Neural progenitor cell (in vitro differentiated cells): ENCODE measurements around the gene HLA-DQB1. TPM values are rescaled to one million over a fixed set of nuclear protein-coding genes. Genes with fewer than 3 reads are reported as not detected.

Experiments
- DNase-seq: peaks from one replicate; pipeline ENCODE4 v3.0.0-alpha.2; 2016; ENCODE audit warnings: low spot score
- H2AFZ ChIP-seq: fragments of 200-600 bp; sonication (generic); replicated peaks from 2 replicates; pipeline ENCODE4 v1.6.1; 2016; ENCODE audit warnings: antibody characterized with exemption
- H3F3A ChIP-seq: fragments of 200-600 bp; sonication (generic); 2 replicates; pipeline ENCODE4 v1.6.1; 2016; ENCODE audit warnings: antibody characterized with exemption, low read depth
- H3K27ac ChIP-seq: fragments of 200-600 bp; sonication (generic); 2 replicates; pipeline ENCODE4 v1.5.1; 2016; ENCODE audit warnings: mild to moderate bottlenecking
- H3K27me3 ChIP-seq: fragments of 200-600 bp; sonication (generic); 2 replicates; pipeline ENCODE4 v1.6.1; 2016; ENCODE audit warnings: mild to moderate bottlenecking, moderate library complexity
- H3K36me3 ChIP-seq: fragments of 200-600 bp; sonication (generic); 2 replicates; pipeline ENCODE4 v1.5.1; 2016
- H3K4me1 ChIP-seq: fragments of 200-600 bp; sonication (generic); 2 replicates; pipeline ENCODE4 v1.6.1; 2016; ENCODE audit warnings: mixed run types
- H3K4me2 ChIP-seq: fragments of 200-600 bp; sonication (generic); 2 replicates; pipeline ENCODE4 v1.6.1; 2016
- H3K4me3 ChIP-seq: fragments of 200-600 bp; sonication (generic); 2 replicates; pipeline ENCODE4 v1.5.1; 2016
- H3K79me2 ChIP-seq: fragments of 200-600 bp; sonication (generic); 2 replicates; pipeline ENCODE4 v1.6.1; 2016; ENCODE audit warnings: low read depth
- H3K9ac ChIP-seq: fragments of 200-600 bp; sonication (generic); 2 replicates; pipeline ENCODE4 v1.6.1; 2016
- H3K9me3 ChIP-seq: fragments of 200-600 bp; sonication (generic); 2 replicates; pipeline ENCODE4 v1.5.1; 2016; ENCODE audit warnings: low read depth
- H4K20me1 ChIP-seq: fragments of 200-600 bp; sonication (generic); 2 replicates; pipeline ENCODE4 v1.6.1; 2016; ENCODE audit warnings: low read depth
- H3K27ac Mint-ChIP-seq: 3 replicates; pipeline ENCODE4 v1.8.0; 2021; ENCODE audit warnings: mixed read lengths
- H3K27me3 Mint-ChIP-seq: 2 replicates; pipeline ENCODE4 v1.8.0; 2022; ENCODE audit warnings: low read depth, mild to moderate bottlenecking, inconsistent platforms, moderate library complexity, mixed read lengths; ENCODE audit not compliant: insufficient read depth
- H3K36me3 Mint-ChIP-seq: 3 replicates; pipeline ENCODE4 v1.8.0; 2021; ENCODE audit warnings: mixed read lengths
- H3K4me1 Mint-ChIP-seq: 3 replicates; pipeline ENCODE4 v1.8.0; 2021; ENCODE audit warnings: mixed read lengths
- H3K4me3 Mint-ChIP-seq: 3 replicates; pipeline ENCODE4 v1.8.0; 2021; ENCODE audit warnings: mild to moderate bottlenecking, moderate library complexity, mixed read lengths
- H3K9me3 Mint-ChIP-seq: 3 replicates; pipeline ENCODE4 v1.8.0; 2020; ENCODE audit warnings: mixed read lengths
- CTCF ChIP-seq: fragments of 200-600 bp; sonication (generic); IDR thresholded peaks from 2 replicates; pipeline ENCODE4 v1.5.1; 2017; ENCODE audit warnings: antibody characterized with exemption, mild to moderate bottlenecking
- EZH2 ChIP-seq: fragments of 200-600 bp; sonication (generic); IDR thresholded peaks from 2 replicates; pipeline ENCODE4 v1.6.1; 2017; ENCODE audit warnings: antibody characterized with exemption, mild to moderate bottlenecking, moderate library complexity
- EZH2phosphoT487 ChIP-seq: fragments of 200-600 bp; sonication (generic); IDR thresholded peaks from 2 replicates; pipeline ENCODE4 v1.6.1; 2017; ENCODE audit warnings: antibody characterized with exemption
- total RNA-seq: library from RNA; depleted of rRNA; stranded (reverse); fragments of >200 nt; gene quantifications from 2 replicates; pipeline ENCODE4 v1.2.3, GENCODE V29; 2015; ENCODE audit warnings: low replicate concordance

Gene HLA-DQB1
- total RNA-seq, 1 donor from 2014 or later = 4.7 TPM

- H3K79me2 ChIP-seq = no peaks in the 10 kb centered on the region
- no peaks in the 10 kb centered on the region for H3K36me3 ChIP-seq
- H3K9me3 ChIP-seq = no peaks in the 10 kb centered on the region
- H4K20me1 ChIP-seq = no peaks in the 10 kb centered on the region
- H2AFZ ChIP-seq = no peak overlapping the region
- Mint-ChIP-seq H3K27me3 (peaks cover 28% of the 10 kb centered on the region), H3K4me3 (peak overlapping the region; percentile 79), H3K4me1 (peaks cover 11% of the 10 kb centered on the region), H3K27ac (no peak overlapping the region), H3K36me3 (peaks cover 2% of the 10 kb centered on the region), H3K9me3 (no peaks in the 10 kb centered on the region)
- peak overlapping the region; percentile 72 for H3K4me2 ChIP-seq
- DNase-seq = no peak
- H3K27me3 ChIP-seq = peaks cover 10% of the 10 kb centered on the region
- no peak overlapping the region for H3K27ac ChIP-seq
- H3F3A ChIP-seq = no peaks in the 10 kb centered on the region
- H3K4me1 ChIP-seq = no peaks in the 10 kb centered on the region
- no peak for TF ChIP-seq EZH2
- no peak overlapping the region for H3K9ac ChIP-seq
- peak overlapping the region; percentile 65 for H3K4me3 ChIP-seq
These were observed 796 bp downstream of the HLA-DQB1 start for GRCh38 chr6:32665661-32666060.

- Histone ChIP-seq H4K20me1 (no peaks in the 10 kb centered on the region), H2AFZ (no peak overlapping the region), H3K4me3 (no peak overlapping the region), H3K27ac (no peak overlapping the region), H3K9ac (no peak overlapping the region), H3K4me2 (no peak overlapping the region), H3K79me2 (no peaks in the 10 kb centered on the region), H3K27me3 (peaks cover 10% of the 10 kb centered on the region), H3K9me3 (no peaks in the 10 kb centered on the region), H3K4me1 (no peaks in the 10 kb centered on the region), H3F3A (no peaks in the 10 kb centered on the region), H3K36me3 (no peaks in the 10 kb centered on the region)
- peaks cover 29% of the 10 kb centered on the region for H3K27me3 Mint-ChIP-seq
- DNase-seq = peak; percentile 10
- TF ChIP-seq CTCF (no peak), EZH2phosphoT487 (no peak), EZH2 (no peak)
- no peak overlapping the region for H3K27ac Mint-ChIP-seq
- no peaks in the 10 kb centered on the region for H3K9me3 Mint-ChIP-seq
- peak overlapping the region; percentile 66 for H3K4me3 Mint-ChIP-seq
- peaks cover 11% of the 10 kb centered on the region for H3K4me1 Mint-ChIP-seq
- H3K36me3 Mint-ChIP-seq = peaks cover 2% of the 10 kb centered on the region
These were observed 1.6 kb downstream of the HLA-DQB1 start for GRCh38 chr6:32664827-32665362.

- no peak for TF ChIP-seq CTCF
- TF ChIP-seq EZH2 = no peak
- no peak for TF ChIP-seq EZH2phosphoT487
- no peak for DNase-seq
- Histone ChIP-seq H3K79me2 (no peaks in the 10 kb centered on the region), H4K20me1 (no peaks in the 10 kb centered on the region), H2AFZ (no peak overlapping the region), H3K4me3 (no peak overlapping the region), H3K9ac (no peak overlapping the region), H3K27ac (no peak overlapping the region), H3K4me2 (no peak overlapping the region), H3K9me3 (no peaks in the 10 kb centered on the region), H3F3A (no peaks in the 10 kb centered on the region), H3K4me1 (no peaks in the 10 kb centered on the region), H3K36me3 (no peaks in the 10 kb centered on the region), H3K27me3 (peaks cover 10% of the 10 kb centered on the region)
- Mint-ChIP-seq H3K36me3 (peaks cover 2% of the 10 kb centered on the region), H3K27me3 (peaks cover 29% of the 10 kb centered on the region), H3K4me3 (no peak overlapping the region), H3K4me1 (peaks cover 11% of the 10 kb centered on the region), H3K27ac (no peak overlapping the region), H3K9me3 (no peaks in the 10 kb centered on the region)
These were observed 2.1 kb downstream of the HLA-DQB1 start for GRCh38 chr6:32664354-32664753.

GRCh38 chr6:32662836-32663235 lies 3.6 kb downstream of the HLA-DQB1 start:
- H3K27me3 Mint-ChIP-seq = peaks cover 26% of the 10 kb centered on the region
- H4K20me1 ChIP-seq = no peaks in the 10 kb centered on the region
- no peak overlapping the region for H3K27ac ChIP-seq
- no peak overlapping the region for H2AFZ ChIP-seq
- DNase-seq = no peak
- H3F3A ChIP-seq = no peaks in the 10 kb centered on the region
- no peak overlapping the region for H3K4me3 ChIP-seq
- H3K27me3 ChIP-seq = peaks cover 10% of the 10 kb centered on the region
- no peaks in the 10 kb centered on the region for H3K9me3 Mint-ChIP-seq
- H3K27ac Mint-ChIP-seq = no peak overlapping the region
- H3K4me3 Mint-ChIP-seq = no peak overlapping the region
- peaks cover 11% of the 10 kb centered on the region for H3K4me1 Mint-ChIP-seq
- H3K9ac ChIP-seq = no peak overlapping the region
- H3K36me3 Mint-ChIP-seq = no peaks in the 10 kb centered on the region
- H3K4me1 ChIP-seq = no peaks in the 10 kb centered on the region
- H3K4me2 ChIP-seq = no peak overlapping the region
- no peaks in the 10 kb centered on the region for H3K9me3 ChIP-seq
- TF ChIP-seq CTCF (no peak), EZH2phosphoT487 (no peak), EZH2 (no peak)
- H3K36me3 ChIP-seq = no peaks in the 10 kb centered on the region
- no peaks in the 10 kb centered on the region for H3K79me2 ChIP-seq
